Measurements from ENCODE around the gene GLI3. TPM values are rescaled to one million over a fixed set of nuclear protein-coding genes. Genes with fewer than 3 reads are reported as not detected.

Gene GLI3
- total RNA-seq, 1 donor from 2014 or later = 7.3 TPM

- no peak for DNase-seq (ENCODE audit: low read depth)
Measured at GRCh38 chr7:42156291-42156865, 80.6 kb downstream of the GLI3 start.

DNA sequence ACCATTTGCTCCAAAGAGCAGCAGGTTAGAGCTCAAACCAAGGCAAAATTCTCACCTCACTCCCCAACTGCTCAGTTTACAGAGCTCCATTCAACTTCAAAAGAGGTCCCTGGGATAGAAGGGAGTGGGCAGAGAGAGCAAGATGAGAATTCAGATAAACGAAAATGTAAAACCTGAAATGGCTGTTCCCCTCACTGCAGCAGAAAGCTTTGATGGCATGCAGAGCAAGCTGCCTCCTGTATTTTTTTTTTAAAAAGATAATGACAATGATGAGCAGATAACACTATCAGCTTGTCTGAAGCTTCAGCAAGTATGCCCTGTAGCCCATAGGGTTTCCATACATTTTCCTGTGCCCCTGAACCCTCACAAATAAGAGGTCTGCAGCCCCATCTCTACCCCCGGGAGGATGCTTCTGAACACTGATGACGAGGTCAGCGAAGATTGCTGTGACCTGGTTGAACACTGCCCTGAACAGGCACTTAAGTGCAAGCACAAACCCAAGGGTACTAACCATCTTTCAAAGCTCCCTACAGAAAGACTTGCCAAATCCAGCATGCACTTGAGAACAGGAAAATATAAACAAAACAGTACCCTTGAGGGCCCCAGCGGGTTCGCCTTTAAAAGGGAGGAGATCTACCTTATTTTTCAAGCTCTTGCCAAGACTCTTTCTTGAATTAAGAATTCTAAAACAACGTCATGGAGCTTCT is 81.3 kb downstream of the GLI3 start:
- H3K27me3 ChIP-seq (ENCODE audit: control insufficient read depth, insufficient read depth, low read length) = no peaks in the 10 kb centered on the region
- TF ChIP-seq, protein P1, sequence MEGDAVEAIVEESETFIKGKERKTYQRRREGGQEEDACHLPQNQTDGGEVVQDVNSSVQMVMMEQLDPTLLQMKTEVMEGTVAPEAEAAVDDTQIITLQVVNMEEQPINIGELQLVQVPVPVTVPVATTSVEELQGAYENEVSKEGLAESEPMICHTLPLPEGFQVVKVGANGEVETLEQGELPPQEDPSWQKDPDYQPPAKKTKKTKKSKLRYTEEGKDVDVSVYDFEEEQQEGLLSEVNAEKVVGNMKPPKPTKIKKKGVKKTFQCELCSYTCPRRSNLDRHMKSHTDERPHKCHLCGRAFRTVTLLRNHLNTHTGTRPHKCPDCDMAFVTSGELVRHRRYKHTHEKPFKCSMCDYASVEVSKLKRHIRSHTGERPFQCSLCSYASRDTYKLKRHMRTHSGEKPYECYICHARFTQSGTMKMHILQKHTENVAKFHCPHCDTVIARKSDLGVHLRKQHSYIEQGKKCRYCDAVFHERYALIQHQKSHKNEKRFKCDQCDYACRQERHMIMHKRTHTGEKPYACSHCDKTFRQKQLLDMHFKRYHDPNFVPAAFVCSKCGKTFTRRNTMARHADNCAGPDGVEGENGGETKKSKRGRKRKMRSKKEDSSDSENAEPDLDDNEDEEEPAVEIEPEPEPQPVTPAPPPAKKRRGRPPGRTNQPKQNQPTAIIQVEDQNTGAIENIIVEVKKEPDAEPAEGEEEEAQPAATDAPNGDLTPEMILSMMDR (IDR thresholded peaks at IDR 0.05; ENCODE audit: insufficient read depth, low read length, poor library complexity, severe bottlenecking) = no peak
- no peaks in the 10 kb centered on the region for H3K36me3 ChIP-seq (ENCODE audit: control insufficient read depth, insufficient read depth, low read length)
- no peak overlapping the region for H3K4me3 ChIP-seq (ENCODE audit: low read depth, low read length)
- DNase-seq (ENCODE audit: low read depth) = no peak

More at GRCh38 chr7:42156291-42156865, 80.6 kb downstream of the GLI3 start:
- TF ChIP-seq, protein P1 (IDR thresholded peaks at IDR 0.05; ENCODE audit: insufficient read depth, low read length, poor library complexity, severe bottlenecking) = no peak
- H3K36me3 ChIP-seq (ENCODE audit: control insufficient read depth, insufficient read depth, low read length) = no peaks in the 10 kb centered on the region
- no peaks in the 10 kb centered on the region for H3K27me3 ChIP-seq (ENCODE audit: control insufficient read depth, insufficient read depth, low read length)
- H3K4me3 ChIP-seq (ENCODE audit: low read depth, low read length) = no peak overlapping the region

- Histone ChIP-seq H3K27me3 (ENCODE audit: control insufficient read depth, insufficient read depth, low read length) (no peaks in the 10 kb centered on the region), H3K4me3 (ENCODE audit: low read depth, low read length) (no peak overlapping the region), H3K36me3 (ENCODE audit: control insufficient read depth, insufficient read depth, low read length) (no peaks in the 10 kb centered on the region)
- TF ChIP-seq, protein P1 (IDR thresholded peaks at IDR 0.05; ENCODE audit: insufficient read depth, low read length, poor library complexity, severe bottlenecking) = no peak
- DNase-seq (ENCODE audit: low read depth) = no peak
Measured at GRCh38 chr7:42154173-42154572, 82.8 kb downstream of the GLI3 start.

DNA sequence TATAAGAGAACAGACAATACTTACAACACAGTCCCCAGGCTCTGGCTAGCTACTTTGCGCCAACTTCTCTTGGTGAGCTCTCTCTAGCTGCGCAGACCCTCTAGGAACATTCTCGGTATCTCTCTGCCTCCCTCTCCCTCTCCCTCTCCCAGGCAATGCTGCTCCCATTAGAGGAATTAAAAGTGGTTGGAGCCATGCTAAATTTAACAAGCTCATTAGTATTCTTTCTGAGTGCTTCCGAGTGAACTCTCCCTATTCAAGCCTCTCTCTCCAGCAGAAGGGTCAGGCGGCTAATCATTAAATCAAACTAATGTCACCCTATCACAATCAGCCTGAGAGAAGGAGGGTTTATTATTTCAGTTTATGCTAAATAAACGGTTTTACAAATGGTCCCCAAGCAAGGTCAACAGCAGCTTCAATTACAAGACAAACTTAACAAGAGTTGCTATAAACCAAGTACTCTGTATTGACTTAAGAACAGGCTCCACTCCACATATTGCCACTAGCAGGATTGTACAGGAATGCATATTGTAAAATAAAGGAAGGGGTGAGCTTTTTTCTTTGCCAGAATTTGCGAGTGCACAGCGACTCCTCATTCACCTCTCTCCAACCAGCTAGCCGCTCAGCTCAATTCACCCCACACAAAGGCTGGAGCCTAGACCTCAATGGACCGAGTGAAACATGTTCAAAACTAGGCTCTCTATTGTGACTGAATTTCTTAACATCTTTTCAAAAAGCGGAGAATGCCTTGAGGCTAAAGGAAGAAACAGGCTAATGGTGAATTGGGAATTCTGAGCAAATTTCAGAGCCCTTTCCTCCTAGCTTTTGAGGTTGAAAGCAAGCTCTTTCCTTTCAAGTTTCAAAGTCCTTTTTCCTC is 84.4 kb downstream of the GLI3 start:
- no peak for DNase-seq (ENCODE audit: low read depth)
- Histone ChIP-seq H3K36me3 (ENCODE audit: control insufficient read depth, insufficient read depth, low read length) (no peaks in the 10 kb centered on the region), H3K4me3 (ENCODE audit: low read depth, low read length) (no peak overlapping the region), H3K27me3 (ENCODE audit: control insufficient read depth, insufficient read depth, low read length) (no peaks in the 10 kb centered on the region)
- TF ChIP-seq, protein P1 (IDR thresholded peaks at IDR 0.05; ENCODE audit: insufficient read depth, low read length, poor library complexity, severe bottlenecking) = no peak

- Histone ChIP-seq H3K27me3 (ENCODE audit: control insufficient read depth, insufficient read depth, low read length) (no peaks in the 10 kb centered on the region), H3K4me3 (ENCODE audit: low read depth, low read length) (no peak overlapping the region), H3K36me3 (ENCODE audit: control insufficient read depth, insufficient read depth, low read length) (no peaks in the 10 kb centered on the region)
- TF ChIP-seq, protein P1 (IDR thresholded peaks at IDR 0.05; ENCODE audit: insufficient read depth, low read length, poor library complexity, severe bottlenecking) = no peak
- no peak for DNase-seq (ENCODE audit: low read depth)
Measured at GRCh38 chr7:42151309-42151708, 85.7 kb downstream of the GLI3 start.
